ENCODE results near the gene ELFN1. TPM values are rescaled to one million over a fixed set of nuclear protein-coding genes. Genes with fewer than 3 reads are reported as not detected.

Gene ELFN1
- total RNA-seq, 1 donor from 2014 or later: 1.6 TPM

GRCh38 chr7:1641661-1642260, 28.3 kb upstream of the ELFN1 start:
- Histone ChIP-seq H3K9ac (ENCODE audit: low read depth in 1 of 3, low read length in 3 of 3) (no peak overlapping the region), H3K36me3 (ENCODE audit: control insufficient read depth in 3 of 3, insufficient read depth in 3 of 3, low read length in 3 of 3) (no peaks in the 10 kb centered on the region), H3K4me1 (ENCODE audit: control insufficient read depth in 3 of 3, insufficient read depth in 3 of 3, low read length in 3 of 3) (peaks cover 8 to 28% (median 25%) of the 10 kb centered on the region in 3 donors), H3K27ac (ENCODE audit: low read depth, low read length) (no peak overlapping the region), H3K9me3 (ENCODE audit: control insufficient read depth in 3 of 3, low read length in 3 of 3) (peaks cover 0 to 3% (median 0%) of the 10 kb centered on the region in 3 donors), H3K4me3 (ENCODE audit: low read length in 3 of 3) (no peak overlapping the region), H3K27me3 (ENCODE audit: control insufficient read depth in 3 of 3, insufficient read depth in 3 of 3, low read length in 3 of 3) (peaks cover 0 to 22% (median 20%) of the 10 kb centered on the region in 3 donors)

DNA sequence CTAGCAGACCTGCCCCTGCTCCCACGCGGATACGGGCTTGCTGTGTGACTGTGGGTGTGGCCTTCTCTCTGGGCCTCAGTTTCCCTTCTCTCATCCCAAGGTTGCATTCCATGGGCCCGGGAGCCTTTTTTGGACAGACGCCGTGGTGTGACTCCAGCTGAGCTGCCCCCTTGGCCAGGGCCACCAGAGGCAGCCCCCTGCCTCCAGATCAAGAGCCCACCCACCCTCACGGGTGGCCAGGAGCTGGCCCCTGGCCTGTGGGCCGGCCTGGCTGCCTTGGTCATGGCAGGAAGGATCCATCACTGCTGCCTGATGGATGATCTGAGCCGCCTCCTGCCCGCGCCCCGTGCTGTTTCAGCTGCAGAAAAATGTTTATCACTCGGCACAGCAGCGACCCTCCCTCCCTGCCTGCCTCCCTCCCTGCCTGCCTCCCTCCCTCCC, 27.8 kb upstream of the ELFN1 start:
- Histone ChIP-seq H3K4me1 (ENCODE audit: control insufficient read depth in 3 of 3, insufficient read depth in 3 of 3, low read length in 3 of 3) (peaks cover 14 to 34% (median 30%) of the 10 kb centered on the region in 3 donors), H3K27ac (ENCODE audit: low read depth, low read length) (no peak overlapping the region), H3K9me3 (ENCODE audit: control insufficient read depth in 3 of 3, low read length in 3 of 3) (peaks cover 0 to under 1% (median 0%) of the 10 kb centered on the region in 3 donors), H3K9ac (ENCODE audit: low read depth in 1 of 3, low read length in 3 of 3) (no peak overlapping the region), H3K4me3 (ENCODE audit: low read length in 3 of 3) (no peak overlapping the region), H3K36me3 (ENCODE audit: control insufficient read depth in 3 of 3, insufficient read depth in 3 of 3, low read length in 3 of 3) (no peaks in the 10 kb centered on the region), H3K27me3 (ENCODE audit: control insufficient read depth in 3 of 3, insufficient read depth in 3 of 3, low read length in 3 of 3) (peaks cover 0 to 22% (median 20%) of the 10 kb centered on the region in 3 donors)

DNA sequence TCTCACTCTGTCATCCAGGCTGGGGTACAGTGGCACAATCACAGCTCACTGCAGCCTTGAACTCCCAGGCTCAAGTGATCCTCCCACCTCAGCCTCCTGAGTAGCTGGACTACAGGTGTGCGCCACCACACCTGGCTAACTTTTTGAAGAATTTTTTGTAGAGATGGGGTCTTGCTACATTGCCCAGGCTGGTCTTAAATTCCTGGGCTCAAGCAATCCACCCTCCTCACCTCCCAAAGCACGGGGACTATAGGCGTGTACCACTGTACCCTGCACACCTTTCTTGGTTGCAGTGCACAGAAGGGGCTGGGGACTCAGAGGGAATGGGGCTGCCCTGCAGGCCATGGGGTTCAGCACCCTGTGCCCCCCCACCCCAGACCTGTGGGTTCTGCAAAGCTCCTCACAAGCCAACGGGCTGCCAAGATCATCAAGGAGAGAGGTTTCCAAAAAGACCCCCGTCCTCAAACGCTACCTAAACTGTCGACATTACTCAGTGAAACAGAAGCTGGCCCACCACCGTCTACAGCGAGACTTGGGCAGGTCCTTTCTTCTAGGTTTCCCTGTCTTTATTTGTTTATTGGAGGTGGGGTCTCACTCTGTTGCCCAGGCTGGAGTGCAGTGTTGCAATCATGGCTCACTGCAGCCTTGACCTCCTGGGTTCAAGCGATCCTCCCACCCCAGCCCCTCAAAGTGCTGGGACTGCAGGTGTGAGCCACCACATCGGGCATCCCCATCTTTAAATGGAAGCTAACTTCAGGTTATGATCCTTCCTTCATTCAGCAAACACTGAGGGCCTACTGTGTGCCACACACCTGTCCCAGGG, 26.6 kb upstream of the ELFN1 start:
- no peak overlapping the region for H3K27ac ChIP-seq (ENCODE audit: low read depth, low read length)
- H3K4me3 ChIP-seq (ENCODE audit: low read length in 3 of 3): no peak overlapping the region
- no peaks in the 10 kb centered on the region for H3K36me3 ChIP-seq (ENCODE audit: control insufficient read depth in 3 of 3, insufficient read depth in 3 of 3, low read length in 3 of 3)
- no peak overlapping the region for H3K9ac ChIP-seq (ENCODE audit: low read depth in 1 of 3, low read length in 3 of 3)
- peaks cover 0 to 22% (median 22%) of the 10 kb centered on the region in 3 donors for H3K27me3 ChIP-seq (ENCODE audit: control insufficient read depth in 3 of 3, insufficient read depth in 3 of 3, low read length in 3 of 3)
- no peaks in the 10 kb centered on the region for H3K9me3 ChIP-seq (ENCODE audit: control insufficient read depth in 3 of 3, low read length in 3 of 3)
- H3K4me1 ChIP-seq (ENCODE audit: control insufficient read depth in 3 of 3, insufficient read depth in 3 of 3, low read length in 3 of 3): peaks cover 18 to 36% (median 33%) of the 10 kb centered on the region in 3 donors

DNA sequence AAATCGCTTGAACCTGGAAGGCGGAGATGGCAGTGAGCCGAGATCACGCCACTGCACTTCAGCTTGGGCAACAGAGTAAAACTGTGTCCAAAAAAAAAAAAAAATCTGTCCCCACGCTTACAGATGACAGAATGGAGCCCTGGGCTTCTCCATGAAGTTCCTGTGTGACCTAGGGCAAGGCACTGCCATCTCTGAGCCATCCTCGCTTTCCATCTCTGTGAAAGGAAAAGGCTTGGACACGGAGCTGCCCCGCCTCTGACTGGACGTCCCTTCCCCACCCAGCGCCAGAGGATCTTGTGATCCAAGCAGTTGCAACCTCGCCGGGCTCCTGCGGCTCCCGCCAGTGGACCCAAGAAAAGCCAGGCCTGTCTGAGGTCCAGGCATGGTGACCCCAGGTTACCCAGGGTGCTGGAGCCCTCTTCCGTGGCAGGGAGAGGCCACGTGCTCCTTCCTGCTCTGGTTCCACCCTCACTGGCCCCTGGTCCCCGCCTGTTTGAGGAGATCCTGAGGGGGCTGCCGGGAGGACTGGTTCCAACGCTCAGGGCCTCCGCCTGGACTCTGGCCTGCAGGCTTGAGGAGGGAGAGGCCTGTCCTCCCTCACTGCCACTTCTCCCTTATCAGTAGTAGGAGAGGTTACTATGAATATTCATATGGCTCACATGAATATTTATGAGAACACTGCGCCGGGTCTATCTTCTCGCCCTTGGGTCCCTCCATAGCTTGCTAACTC, 25.6 kb upstream of the ELFN1 start:
- H3K4me3 ChIP-seq (ENCODE audit: low read length in 3 of 3): no peak overlapping the region
- H3K4me1 ChIP-seq (ENCODE audit: control insufficient read depth in 3 of 3, insufficient read depth in 3 of 3, low read length in 3 of 3): peaks cover 23 to 35% (median 34%) of the 10 kb centered on the region in 3 donors
- peaks cover 0 to 28% (median 27%) of the 10 kb centered on the region in 3 donors for H3K27me3 ChIP-seq (ENCODE audit: control insufficient read depth in 3 of 3, insufficient read depth in 3 of 3, low read length in 3 of 3)
- no peak overlapping the region for H3K27ac ChIP-seq (ENCODE audit: low read depth, low read length)
- no peaks in the 10 kb centered on the region for H3K36me3 ChIP-seq (ENCODE audit: control insufficient read depth in 3 of 3, insufficient read depth in 3 of 3, low read length in 3 of 3)
- no peaks in the 10 kb centered on the region for H3K9me3 ChIP-seq (ENCODE audit: control insufficient read depth in 3 of 3, low read length in 3 of 3)
- no peak overlapping the region for H3K9ac ChIP-seq (ENCODE audit: low read depth in 1 of 3, low read length in 3 of 3)

DNA sequence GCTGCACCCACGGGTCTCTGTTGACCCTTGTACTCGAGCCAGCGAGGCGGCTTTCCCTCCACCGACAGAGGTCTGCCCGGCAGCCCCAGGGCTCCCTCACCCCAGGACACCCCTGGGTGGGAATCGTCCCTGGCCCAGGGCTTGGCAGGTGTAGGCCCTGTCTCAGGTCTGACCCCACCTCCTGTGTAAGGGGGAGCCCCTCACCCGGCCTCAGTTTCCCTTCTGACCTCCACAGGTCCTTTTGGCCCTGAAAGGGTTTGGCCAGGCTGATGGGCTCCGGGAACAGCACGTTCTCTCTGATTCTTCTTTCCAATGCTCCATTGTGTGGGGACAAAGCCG, 25.0 kb upstream of the ELFN1 start:
- Histone ChIP-seq H3K36me3 (ENCODE audit: control insufficient read depth in 3 of 3, insufficient read depth in 3 of 3, low read length in 3 of 3) (no peaks in the 10 kb centered on the region), H3K9ac (ENCODE audit: low read depth in 1 of 3, low read length in 3 of 3) (no peak overlapping the region), H3K27me3 (ENCODE audit: control insufficient read depth in 3 of 3, insufficient read depth in 3 of 3, low read length in 3 of 3) (peaks cover 0 to 33% (median 27%) of the 10 kb centered on the region in 3 donors), H3K27ac (ENCODE audit: low read depth, low read length) (no peak overlapping the region), H3K9me3 (ENCODE audit: control insufficient read depth in 3 of 3, low read length in 3 of 3) (no peaks in the 10 kb centered on the region), H3K4me3 (ENCODE audit: low read length in 3 of 3) (no peak overlapping the region), H3K4me1 (ENCODE audit: control insufficient read depth in 3 of 3, insufficient read depth in 3 of 3, low read length in 3 of 3) (peaks cover 23 to 35% (median 34%) of the 10 kb centered on the region in 3 donors)

DNA sequence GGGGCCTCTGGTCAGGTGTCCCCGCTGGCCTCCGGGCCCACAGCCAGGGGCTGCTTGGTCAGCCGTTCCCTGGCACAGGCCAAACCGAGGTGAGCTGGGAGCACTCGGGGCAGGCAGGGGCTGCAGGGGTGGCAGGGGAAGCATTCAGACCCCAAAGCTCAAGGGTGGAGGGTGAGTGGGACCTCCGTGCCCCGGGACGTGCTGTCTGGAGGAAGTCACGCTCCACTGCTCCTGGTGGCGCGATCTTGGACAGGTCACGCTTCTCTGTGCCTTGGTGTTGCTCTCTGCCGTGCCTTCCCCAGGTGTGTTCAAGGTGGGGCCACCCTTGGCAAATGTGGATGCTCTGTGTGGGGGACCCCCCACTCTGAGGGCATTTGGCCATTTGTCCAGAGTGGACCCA, 24.6 kb upstream of the ELFN1 start:
- H3K4me1 ChIP-seq (ENCODE audit: control insufficient read depth in 3 of 3, insufficient read depth in 3 of 3, low read length in 3 of 3): peaks cover 23 to 35% (median 34%) of the 10 kb centered on the region in 3 donors
- no peak overlapping the region for H3K4me3 ChIP-seq (ENCODE audit: low read length in 3 of 3)
- H3K9me3 ChIP-seq (ENCODE audit: control insufficient read depth in 3 of 3, low read length in 3 of 3): no peaks in the 10 kb centered on the region
- H3K9ac ChIP-seq (ENCODE audit: low read depth in 1 of 3, low read length in 3 of 3): no peak overlapping the region
- H3K36me3 ChIP-seq (ENCODE audit: control insufficient read depth in 3 of 3, insufficient read depth in 3 of 3, low read length in 3 of 3): no peaks in the 10 kb centered on the region
- H3K27ac ChIP-seq (ENCODE audit: low read depth, low read length): no peak overlapping the region
- peaks cover 0 to 34% (median 27%) of the 10 kb centered on the region in 3 donors for H3K27me3 ChIP-seq (ENCODE audit: control insufficient read depth in 3 of 3, insufficient read depth in 3 of 3, low read length in 3 of 3)

- H3K4me3 ChIP-seq (ENCODE audit: low read length in 3 of 3): peak overlapping the region in 1 of 3 donors; percentile 36
- peaks cover 0 to 32% (median 29%) of the 10 kb centered on the region in 3 donors for H3K27me3 ChIP-seq (ENCODE audit: control insufficient read depth in 3 of 3, insufficient read depth in 3 of 3, low read length in 3 of 3)
- H3K9ac ChIP-seq (ENCODE audit: low read depth in 1 of 3, low read length in 3 of 3): peak overlapping the region in 1 of 3 donors; percentile 82
- peaks cover 23 to 35% (median 34%) of the 10 kb centered on the region in 3 donors for H3K4me1 ChIP-seq (ENCODE audit: control insufficient read depth in 3 of 3, insufficient read depth in 3 of 3, low read length in 3 of 3)
- no peak overlapping the region for H3K27ac ChIP-seq (ENCODE audit: low read depth, low read length)
- no peaks in the 10 kb centered on the region for H3K9me3 ChIP-seq (ENCODE audit: control insufficient read depth in 3 of 3, low read length in 3 of 3)
- H3K36me3 ChIP-seq (ENCODE audit: control insufficient read depth in 3 of 3, insufficient read depth in 3 of 3, low read length in 3 of 3): no peaks in the 10 kb centered on the region
Observed at GRCh38 chr7:1646391-1646790, 23.7 kb upstream of the ELFN1 start.

GRCh38 chr7:1646957-1647891, 22.9 kb upstream of the ELFN1 start:
- H3K27me3 ChIP-seq (ENCODE audit: control insufficient read depth in 3 of 3, insufficient read depth in 3 of 3, low read length in 3 of 3): peaks cover 0 to 27% (median 24%) of the 10 kb centered on the region in 3 donors
- H3K9ac ChIP-seq (ENCODE audit: low read depth in 1 of 3, low read length in 3 of 3): peak overlapping the region; percentile 63 to 82 (median 72)
- no peaks in the 10 kb centered on the region for H3K36me3 ChIP-seq (ENCODE audit: control insufficient read depth in 3 of 3, insufficient read depth in 3 of 3, low read length in 3 of 3)
- peak overlapping the region; percentile 95 for H3K27ac ChIP-seq (ENCODE audit: low read depth, low read length)
- peaks cover 23 to 35% (median 34%) of the 10 kb centered on the region in 3 donors for H3K4me1 ChIP-seq (ENCODE audit: control insufficient read depth in 3 of 3, insufficient read depth in 3 of 3, low read length in 3 of 3)
- H3K9me3 ChIP-seq (ENCODE audit: control insufficient read depth in 3 of 3, low read length in 3 of 3): no peaks in the 10 kb centered on the region
- peak overlapping the region; percentile 37 to 64 (median 43) for H3K4me3 ChIP-seq (ENCODE audit: low read length in 3 of 3)

All from skeletal muscle tissue (tissue), 4 donors.